SKM-1 treated with dmso at 0.1 percent for 144 hours (cell line): ENCODE data around the gene TSPAN9.

Experiments used
- DNase-seq: peaks from one replicate; lab custom pipeline; 2025; ENCODE audit not compliant: unreplicated experiment; lab: John Stamatoyannopoulos, UW

TSPAN9 gene

DNA sequence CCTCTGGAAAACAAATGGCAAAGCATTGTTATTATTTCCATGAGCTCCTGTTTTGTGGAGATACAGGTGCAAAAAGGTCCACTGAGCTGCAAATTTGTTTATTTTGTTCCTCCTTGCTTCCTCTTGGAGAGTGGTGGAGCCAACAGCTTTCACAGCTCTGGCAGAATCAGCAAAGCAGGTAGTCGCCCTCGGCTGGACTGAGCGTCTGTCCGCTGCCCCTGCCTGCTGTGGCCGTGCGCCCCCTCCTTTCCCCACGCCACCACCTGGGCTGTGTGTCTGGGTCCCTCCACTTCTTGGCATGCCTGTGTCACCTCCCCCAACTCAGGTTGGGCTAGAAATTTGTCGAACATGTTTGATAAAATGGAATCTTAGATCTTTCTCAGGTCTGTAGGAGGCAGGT, 188.2 kb downstream of the TSPAN9 start:
- no peak for DNase-seq

DNA sequence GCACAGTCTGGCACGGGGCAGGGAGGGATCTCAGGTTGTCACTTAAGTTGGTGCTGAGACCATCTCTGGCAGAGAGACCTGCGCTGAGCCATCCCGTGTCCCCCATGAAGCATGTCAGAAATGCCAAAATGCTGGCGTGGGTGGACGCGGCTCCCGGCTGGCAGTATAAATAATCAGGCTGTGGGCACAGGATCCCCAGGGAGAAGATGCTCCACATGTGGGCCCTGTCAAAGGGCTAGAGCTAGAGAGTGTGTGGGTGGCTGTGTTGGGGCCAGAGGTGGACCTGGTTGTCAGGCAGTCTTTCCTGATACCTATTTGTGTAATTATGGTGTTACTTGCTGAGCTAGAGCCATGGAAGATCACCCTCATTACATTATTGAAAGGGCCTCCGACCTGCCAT, 189.5 kb downstream of the TSPAN9 start:
- no peak for DNase-seq

DNA sequence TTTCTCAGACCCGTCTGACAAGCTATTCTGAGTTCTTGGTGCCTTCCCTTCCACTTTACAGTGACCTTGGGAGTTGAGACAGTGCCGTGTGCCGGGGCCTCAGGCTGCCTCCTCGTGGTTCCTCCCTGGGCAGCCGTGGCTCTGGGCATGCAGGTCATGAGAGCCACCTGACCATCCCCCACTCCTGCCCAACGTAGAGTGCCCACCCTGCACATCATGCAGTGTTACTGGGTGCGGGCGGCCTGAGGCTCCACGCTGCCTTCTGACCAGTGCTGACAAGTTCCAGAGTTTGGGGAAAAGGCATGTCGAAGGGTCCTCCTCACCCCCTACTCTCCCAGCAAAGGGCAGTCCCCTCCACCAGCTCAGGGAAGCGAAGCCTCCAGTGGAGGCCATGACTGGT, 190.5 kb downstream of the TSPAN9 start:
- no peak for DNase-seq

DNA sequence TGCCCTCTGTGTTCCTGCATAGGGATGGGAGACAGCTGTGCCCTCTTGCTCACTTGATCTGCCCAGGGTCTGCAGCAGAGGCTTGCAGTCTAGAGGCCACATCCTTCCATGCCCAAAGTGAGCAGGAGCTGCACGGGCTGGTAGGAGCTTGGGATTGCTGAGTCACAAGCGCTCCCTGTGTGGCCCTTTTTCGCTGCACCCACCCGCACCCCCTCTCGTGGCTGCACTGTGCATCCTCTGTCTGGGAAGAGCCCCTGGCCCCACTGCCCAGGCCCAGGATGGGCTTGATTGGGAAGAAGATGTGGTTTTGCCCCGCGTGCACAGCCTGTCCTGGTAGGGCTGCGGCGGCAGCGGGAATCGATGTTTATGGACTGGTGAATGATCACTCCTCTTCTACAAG, 192.4 kb downstream of the TSPAN9 start:
- DNase-seq = no peak

DNA sequence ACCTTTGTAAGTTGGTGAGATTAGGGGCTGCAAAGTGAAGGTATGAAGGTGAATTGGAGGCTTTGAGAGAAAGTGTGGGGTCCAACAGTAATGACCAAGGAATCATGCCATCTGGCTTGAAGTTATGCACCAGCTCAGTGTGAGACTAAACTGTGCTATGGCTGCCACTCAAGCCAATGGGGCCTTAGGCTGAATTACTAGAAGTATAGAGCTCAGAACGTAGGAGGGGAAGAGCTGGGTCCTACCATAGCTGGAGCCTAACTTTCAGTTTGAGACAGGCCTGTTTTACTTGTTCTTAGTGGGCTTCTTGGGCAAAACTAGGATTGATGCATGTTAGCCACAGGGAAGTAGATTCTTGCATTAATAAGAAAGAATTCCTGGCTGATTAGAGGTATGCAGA, 194.0 kb downstream of the TSPAN9 start:
- DNase-seq = no peak

DNA sequence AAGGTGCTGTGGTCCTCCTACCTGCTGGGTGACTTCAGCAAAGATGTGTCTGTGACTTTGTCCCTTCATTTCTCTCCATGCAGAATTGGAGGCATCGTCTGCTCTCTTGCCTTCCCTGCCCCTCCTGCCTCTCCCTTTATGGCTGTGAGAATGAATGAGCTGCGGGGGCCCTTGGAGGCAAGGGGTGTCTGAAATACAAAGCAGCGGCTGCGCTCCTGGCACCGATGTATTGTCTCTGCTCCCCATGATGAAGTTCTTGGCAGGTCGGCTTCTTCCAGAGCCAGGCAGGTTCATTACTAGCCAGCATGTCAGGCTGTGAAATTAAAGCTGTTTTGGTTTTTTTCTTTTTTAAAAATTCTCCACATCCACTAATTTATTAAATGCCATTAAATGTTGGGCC, 194.5 kb downstream of the TSPAN9 start:
- DNase-seq = no peak

DNA sequence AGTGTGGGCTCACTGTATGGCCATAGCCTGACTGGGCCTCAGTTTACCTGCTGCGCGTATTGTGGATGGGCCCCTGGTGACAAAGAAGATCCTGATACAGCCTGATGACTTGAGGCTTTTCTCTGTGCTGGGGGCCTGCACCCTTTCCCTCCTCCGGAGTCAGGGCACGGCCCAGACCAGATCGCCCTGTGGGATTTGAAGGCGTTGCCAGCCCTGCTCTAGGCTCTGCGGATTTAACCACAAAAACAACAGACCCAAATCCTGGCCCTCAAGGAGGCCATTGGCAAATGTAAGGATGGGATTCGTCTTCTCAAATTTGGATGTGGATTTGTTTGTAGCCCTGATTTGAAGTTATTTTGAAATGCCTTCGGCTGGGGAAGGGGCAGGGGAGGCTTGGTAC, 195.8 kb downstream of the TSPAN9 start:
- DNase-seq = no peak

DNA sequence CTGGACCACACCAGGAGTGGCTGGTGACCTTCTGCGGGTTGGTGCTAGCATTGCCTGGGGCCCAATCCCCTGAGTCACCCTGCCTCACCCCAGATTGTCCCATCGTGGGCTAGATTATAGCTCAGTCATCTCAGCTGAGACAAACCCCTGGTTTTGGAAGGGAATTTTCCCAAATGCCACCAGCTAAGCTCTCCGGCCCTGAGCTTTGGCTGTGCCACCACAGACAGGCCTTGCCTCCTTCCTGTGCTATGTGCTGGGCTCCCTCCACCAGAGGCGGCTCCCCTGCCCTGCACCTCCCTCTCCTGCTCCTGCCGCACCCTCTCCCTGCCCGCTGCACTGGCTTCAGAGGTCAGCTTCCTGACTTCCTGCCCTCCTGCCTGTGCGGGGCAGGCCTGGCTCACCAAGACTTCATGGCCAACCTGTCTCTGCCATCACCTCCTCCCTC, 196.3 kb downstream of the TSPAN9 start:
- DNase-seq = no peak

DNA sequence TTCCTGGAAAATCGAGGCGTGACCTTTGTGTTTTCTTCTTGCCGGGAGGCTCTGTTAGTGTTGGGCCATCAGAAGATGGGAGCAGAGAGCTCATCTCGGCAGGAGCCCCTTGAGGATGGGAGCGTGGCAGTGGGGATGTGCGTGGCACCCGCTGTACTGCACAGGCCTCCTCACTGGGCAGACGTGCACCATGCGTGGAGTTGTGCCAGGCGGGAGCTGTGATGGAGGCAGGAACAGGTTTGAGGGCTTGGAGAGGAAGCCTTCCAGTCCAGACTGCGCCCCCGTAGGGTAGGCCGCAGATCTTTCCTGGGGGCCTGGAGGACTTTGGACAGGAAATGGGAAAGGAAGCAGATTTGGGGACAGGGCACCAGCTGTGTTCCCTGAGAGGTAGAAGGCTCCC, 197.5 kb downstream of the TSPAN9 start:
- no peak for DNase-seq

DNA sequence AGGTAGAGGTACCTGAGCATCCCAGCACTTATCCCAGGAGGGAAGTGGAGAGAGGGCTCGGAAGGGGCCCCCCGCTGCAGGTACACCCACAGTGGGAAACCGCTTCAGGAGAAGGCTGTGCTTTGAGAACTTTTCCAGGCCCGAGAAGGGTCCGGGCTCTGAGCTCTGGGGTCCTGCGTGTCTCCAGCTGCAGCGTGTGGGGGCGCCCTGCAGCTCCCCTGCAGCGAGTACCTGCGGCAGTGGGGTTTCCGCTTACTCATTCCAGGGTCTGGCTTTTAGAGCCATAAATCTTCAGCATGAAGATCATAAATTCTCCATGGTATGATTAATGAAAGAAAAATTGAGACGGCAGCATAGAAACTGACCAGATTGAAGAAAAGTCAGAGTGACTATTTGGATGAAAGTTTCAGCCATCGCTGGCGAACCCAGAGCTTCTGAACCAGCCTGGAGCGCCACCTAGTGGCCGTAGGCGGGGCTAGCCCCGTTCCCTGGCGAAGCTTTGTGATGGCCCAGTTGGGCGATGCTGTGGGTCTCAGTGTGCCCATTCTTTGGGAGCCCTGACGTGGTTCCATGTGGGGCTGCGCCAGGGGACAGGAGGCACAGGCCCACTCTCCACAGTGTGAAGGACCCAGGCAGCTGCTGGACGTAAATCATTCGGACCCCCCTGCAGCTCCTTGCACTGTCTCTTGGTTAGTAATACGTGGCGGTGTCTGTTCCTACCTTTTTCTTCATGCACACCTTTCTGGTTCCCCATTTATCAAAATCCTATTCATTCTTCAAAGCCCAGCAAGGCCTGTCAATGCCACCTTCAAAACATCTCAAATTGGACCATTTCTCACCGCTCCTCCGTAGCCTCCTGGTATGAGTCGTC, 198.2 kb downstream of the TSPAN9 start:
- DNase-seq = peak; percentile 13

DNA sequence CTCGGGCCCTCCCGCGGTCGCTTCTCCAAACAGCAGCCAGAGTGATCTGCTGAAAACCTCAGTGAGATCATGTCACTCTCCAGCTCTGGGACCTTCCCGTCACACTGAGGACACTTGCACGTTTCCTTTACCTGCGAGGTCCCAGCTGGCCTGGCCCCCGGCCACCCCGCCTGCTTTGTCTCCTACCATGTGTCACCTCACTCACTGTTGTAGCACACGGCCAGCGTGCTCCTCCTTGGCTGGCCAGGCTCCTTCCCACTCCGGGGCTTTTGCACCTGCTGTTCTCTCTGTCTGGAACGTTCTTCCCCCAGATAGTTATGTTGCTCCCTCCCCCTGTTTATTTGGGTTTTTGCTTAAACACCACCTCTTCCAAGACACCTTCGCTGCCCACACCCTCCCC, 199.0 kb downstream of the TSPAN9 start:
- no peak for DNase-seq

DNA sequence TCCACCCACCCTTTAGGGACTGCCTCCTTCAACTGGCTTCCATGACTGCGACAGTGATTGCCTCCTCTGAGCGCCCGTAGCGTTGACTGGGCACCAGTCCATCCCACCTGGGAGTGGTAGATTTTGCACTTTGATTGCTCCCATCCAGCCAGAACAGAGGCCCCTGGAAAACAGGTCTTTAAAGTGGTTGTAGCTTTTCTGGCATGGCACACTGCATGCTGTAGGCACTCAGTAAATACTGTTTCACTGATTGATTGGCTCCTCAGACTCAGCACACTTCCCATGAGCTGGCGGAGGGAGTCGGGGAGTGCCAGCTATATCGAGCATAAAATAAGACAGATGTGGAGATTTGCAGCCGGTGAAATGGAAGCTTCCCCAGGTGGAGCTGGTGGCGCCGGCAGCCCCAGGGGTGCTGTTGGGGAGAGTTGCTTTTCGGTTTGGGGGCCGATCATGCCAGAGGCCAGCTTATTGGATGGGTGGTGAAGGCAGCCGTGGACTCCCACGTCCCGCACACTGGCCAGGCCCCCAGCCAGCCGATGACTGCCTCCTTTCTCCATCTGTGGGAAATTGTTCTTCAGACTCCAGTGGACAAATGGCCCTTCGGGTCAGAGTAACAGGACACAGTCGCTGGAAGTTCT, 200.2 kb downstream of the TSPAN9 start:
- DNase-seq = no peak

DNA sequence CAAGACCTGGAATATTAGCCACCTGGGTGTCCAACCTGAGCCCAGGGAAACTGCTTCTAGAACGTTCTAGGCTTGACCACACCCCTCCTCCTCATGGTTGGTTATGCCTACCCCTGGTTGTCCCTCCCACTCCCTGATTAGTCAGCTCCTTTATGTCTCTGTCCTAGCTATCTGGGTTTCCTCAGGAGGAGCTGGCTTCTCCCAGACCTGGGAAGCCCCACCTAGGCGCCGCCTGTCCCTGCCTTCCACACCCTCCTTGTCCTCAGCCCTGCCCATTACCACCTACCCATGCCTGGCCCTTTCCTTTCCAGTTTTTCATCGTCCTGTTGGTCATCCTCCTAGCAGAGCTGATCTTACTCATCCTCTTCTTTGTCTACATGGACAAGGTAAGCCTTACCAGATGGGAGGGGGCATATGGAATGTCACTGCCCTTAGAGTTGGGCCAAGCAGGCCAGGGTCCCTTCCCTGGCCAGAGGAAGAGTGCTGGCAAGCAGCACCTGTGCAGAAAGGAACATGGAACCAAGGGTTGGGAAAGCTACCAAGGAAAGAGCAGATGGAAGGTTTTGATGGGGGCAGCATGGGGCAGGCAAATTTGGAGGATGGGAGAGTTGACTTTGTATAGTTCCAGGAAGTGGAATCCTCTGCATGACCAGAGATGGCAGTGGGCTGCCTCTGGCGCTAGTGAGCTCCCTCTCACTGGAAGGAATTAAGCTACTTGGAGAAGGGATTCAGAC, 201.7 kb downstream of the TSPAN9 start:
- no peak for DNase-seq

DNA sequence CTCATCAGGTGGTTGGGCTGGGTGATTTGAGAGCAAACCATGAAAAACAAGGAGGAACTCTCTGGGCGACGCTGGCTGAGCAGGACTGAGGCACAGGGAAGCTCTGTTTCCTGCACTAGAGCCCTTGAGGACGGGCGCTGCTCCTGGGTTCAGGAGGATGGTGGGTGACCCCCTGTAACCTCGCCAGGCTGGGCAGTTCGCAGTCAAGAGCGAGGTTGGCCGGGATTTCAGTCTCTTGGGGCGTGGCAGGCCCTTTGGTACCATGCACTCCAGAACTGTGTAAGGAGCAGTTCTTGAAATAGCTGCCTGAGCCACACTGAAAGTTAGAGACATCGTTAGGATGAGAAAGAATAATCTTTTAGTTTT, 202.2 kb downstream of the TSPAN9 start:
- no peak for DNase-seq

DNA sequence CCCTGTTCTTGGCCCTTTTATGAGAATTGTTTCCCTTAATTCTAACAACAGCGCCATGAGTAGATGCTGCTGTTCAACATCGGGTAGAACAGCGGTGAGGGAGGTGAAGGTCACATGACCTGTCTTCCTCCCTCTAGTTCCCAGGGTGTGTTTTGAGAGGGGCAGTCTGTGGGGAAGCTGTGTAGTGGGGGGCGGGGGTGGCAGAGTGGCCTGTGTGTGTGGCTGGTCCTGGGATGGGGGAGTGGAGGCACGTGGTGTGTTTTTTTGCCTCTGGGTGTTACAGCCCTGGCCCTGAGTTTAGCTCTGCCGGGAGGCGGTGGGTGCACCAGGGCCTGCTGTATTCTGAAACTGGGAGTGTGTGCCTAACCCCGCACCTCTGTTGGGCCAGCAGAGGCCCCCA, 202.7 kb downstream of the TSPAN9 start:
- DNase-seq = no peak

DNA sequence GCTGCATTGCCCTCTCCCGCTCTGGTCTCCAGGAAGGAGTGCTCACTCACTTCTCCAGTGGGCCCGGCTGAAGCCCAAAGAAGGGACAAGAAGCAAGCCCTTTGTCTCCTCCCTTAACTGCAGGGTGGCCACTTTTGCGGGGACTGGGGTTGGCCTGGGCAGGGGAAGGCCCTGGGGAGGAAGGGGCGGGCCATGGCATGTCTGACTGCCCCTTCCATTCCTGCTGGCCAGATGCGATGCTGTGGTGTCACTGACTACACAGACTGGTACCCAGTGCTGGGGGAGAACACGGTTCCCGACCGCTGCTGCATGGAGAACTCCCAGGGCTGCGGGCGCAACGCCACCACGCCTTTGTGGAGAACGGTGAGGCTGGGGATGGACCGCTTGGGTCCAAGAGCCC, 203.8 kb downstream of the TSPAN9 start:
- no peak for DNase-seq

DNA sequence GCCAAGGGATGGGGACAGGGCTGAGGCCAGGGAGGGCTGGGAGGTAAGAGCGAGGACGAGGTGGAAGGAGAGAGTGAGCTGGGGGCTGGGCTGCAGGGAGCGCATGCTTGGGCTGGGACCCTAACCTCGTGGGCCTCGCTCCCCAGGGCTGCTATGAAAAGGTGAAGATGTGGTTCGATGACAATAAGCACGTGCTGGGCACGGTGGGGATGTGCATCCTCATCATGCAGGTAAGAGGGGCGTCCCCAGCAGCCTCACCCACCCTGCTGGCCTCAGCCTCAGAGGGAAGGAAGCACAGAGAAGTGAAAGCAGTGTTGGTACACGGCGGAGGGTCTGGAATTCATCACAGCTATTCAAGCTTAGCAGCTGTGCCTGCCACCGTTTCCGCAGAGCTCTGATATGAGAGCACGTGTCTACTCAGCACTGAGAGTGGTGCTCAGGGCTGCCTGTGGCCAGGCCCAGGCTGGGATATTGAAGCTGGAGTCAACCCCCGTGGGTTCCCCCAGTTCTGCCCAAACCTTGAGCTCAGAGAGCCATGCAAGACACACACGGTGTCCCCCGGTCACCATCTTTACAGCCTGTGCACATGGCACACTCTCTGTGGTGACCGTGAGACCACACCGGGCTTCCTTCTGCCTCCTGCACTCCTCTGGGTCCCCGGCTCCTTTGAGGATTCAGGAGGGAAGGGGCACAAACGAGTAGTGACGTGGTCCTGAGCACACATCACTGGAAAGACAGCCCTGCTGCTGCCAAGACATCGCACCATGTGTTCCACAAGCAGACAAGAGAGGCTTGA, 204.6 kb downstream of the TSPAN9 start:
- no peak for DNase-seq

DNA sequence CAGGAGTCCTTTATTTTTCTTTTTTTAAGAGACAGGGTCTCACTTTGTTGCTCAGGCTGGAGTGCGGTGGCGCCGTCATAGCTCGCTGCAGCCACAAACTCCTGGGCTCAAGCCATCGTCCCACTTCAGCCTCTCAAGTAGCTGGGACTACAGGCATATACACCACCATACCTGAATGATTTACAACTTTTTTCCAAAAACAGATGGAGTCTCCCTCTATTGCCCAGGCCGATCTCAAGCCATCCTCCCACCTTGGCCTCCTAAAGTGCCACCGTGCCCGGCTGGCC, 205.1 kb downstream of the TSPAN9 start:
- no peak for DNase-seq

DNA sequence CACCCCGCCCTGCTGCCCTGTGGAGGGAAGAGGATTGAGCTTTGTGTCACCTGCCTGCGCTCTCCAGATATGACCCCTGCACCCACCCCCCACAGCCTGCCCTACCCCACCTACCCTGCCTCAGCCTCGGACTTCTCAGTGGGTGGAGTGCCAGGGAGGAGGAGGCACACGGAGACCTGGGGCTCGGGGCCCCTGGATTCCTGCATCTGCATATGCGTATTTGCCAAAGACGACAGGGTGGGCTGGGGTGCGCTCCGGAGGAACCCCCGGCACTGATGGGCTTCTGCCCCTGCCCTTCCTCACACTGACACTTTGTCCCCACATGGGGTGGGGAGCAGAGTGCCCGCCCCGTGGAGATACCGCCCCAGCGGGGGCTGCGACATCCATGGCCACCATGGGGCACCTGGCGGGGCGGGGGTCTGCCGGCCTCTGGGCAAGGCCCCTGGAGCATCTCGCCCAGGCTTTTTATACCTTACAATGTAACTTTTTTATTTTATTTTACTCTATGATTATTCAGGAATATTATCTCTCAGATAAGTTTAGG, 206.0 kb downstream of the TSPAN9 start:
- no peak for DNase-seq

DNA sequence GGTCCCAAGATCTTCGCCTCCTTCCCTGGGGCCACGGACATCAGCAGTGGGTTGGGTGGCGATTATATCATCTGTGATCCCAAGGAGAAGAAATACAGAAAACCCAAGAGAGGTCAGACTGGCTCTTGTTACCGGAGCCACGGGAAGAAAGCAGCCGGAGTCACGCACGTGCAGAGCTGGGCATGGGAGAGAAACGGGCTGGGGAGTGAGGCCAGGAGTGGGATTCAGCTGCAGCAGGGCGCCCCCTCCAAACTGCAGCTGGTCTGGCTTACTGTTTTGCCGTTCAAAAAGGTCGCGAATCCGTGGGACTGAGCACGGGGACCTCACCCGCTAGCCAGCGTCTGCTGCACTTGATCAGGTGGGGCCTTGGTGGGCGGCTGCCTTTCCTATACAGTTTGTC, 207.2 kb downstream of the TSPAN9 start:
- DNase-seq = no peak

DNA sequence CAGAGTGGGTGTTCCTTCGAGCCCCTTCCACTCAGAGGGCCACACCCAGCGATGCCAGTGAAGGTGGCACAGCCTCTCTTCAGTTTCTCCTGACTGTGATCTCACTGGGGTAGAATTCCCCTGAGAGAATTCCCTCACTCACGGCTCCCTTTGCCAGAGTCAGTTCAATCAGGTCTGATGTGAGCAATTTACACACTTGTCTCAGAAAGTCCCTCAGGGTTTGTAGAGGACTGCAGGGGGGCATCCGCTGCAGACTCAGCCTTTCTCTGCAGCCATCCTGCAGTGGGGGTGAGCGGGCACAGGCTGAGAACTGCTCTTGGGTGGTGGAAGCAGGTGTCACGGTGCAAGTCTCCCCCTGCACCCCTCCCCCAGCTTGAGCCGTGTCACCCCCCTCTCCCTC, 208.4 kb downstream of the TSPAN9 start:
- no peak for DNase-seq
